Measurements from ENCODE around the gene PTGDR2. TPM values are rescaled to one million over a fixed set of nuclear protein-coding genes. Genes with fewer than 3 reads are reported as not detected.

PTGDR2 gene
- total RNA-seq, 1 experiment from 2014 or later, result not detected

GRCh38 chr11:60874421-60875365 lies 18.9 kb upstream of the PTGDR2 start:
- DNase-seq (ENCODE audit: low read depth), result no peak

DNA sequence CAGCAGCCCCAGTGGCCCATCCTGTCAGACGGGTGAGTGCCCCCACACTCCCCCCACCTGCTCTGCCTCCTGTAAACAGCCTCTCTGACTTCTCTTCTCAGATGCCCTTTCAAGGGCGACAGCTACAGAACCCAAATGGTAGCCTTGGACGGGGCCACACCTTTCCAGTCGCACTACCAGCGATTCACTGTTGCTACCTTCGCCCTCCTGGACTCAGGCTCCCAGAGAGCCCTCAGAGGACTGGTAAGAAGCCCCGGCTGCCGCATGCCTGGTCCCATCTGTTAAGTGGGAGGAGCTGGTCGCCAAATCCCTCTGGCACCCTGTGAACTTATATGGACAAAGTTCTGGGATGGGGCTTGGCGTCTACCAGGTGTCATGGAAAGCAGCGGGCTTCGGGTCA lies 17.8 kb upstream of the PTGDR2 start:
- no peak for DNase-seq (ENCODE audit: low read depth)

- peak; percentile 95 for DNase-seq (ENCODE audit: low read depth)
These were observed 17.3 kb upstream of the PTGDR2 start for GRCh38 chr11:60872961-60873524.

DNA sequence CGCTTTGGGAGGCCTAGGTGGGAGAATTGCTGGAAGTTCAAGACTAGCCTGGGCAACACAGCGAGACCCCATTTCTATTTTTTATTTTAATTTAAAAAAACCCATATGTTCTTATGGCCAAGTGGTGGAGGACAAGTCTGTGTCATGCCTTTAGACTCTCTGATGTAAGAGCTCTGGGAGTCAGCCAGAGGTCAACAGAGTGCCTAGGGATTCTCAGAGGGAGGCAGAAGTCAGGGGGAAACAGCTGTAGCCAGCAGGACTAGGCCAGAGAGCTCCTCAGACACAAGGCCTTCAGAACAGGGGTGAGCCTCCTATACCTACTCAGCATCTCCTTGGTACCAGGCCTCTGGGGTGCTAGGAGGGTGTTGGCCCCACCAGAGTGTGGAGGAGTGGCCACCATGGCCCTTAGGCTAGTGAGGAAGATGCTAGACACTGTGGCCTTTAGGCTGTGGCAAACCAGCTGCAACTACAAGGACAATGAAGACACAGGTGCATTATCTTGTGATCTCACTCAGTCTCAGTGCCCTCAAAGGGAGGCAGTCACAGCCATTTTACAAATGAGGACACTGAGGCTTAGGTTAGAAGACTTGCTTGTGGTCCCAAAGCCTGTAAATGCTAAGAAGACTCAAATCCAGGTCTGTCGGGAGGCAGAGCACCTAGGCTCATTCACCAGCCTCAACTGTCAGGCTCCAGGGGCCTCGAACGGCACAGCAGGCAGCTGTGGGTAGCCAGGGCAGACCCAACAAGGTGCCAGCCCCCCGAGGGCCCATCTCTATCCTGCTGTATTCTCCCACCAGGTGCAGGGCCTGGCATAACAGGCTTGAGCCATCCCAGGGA lies 16.6 kb upstream of the PTGDR2 start:
- peak; percentile 58 for DNase-seq (ENCODE audit: low read depth)

- no peak for DNase-seq (ENCODE audit: low read depth)
These were observed 15.8 kb upstream of the PTGDR2 start for GRCh38 chr11:60871378-60872061.

DNA sequence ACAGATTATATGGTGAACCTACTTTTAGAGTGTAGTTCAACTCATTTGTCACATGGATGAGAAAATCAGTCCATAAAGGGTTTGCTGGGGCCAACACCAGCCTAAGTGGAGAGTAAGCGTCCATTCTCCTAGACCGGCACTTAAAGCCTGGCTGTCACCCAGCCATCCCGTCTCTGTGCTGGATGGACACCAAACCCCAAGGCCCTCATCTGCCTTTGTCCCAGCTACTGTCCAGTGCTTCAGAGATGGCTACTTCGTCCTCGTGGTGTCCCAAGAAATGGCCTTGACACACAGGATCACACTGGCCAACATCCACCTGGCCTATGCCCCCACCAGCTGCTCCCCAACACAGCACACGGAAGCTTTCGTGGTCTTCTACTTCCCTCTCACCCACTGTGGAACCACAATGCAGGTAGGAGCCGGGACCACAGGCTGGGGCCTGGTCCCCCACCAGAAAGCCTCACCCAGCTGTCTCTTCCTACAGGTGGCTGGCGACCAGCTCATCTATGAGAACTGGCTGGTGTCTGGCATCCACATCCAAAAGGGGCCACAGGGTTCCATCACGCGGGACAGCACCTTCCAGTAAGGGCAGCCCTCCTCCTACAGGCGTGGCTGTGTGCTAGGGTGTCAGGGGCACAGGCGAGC lies 15.1 kb upstream of the PTGDR2 start:
- no peak for DNase-seq (ENCODE audit: low read depth)

- no peak for DNase-seq (ENCODE audit: low read depth)
These were observed 14.5 kb upstream of the PTGDR2 start for GRCh38 chr11:60870276-60870675.

DNA sequence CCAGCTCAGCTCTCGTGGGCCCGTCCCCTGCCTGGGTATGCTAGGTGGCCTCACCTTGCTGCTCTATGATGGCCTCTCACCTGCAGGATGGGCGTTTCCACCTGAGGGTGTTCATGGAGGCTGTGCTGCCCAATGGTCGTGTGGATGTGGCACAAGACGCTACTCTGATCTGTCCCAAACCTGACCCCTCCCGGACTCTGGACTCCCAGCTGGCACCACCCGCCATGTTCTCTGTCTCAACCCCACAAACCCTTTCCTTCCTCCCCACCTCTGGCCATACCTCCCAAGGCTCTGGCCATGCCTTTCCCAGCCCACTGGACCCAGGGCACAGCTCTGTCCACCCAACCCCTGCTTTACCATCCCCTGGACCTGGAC lies 13.7 kb upstream of the PTGDR2 start:
- DNase-seq (ENCODE audit: low read depth), result no peak

DNA sequence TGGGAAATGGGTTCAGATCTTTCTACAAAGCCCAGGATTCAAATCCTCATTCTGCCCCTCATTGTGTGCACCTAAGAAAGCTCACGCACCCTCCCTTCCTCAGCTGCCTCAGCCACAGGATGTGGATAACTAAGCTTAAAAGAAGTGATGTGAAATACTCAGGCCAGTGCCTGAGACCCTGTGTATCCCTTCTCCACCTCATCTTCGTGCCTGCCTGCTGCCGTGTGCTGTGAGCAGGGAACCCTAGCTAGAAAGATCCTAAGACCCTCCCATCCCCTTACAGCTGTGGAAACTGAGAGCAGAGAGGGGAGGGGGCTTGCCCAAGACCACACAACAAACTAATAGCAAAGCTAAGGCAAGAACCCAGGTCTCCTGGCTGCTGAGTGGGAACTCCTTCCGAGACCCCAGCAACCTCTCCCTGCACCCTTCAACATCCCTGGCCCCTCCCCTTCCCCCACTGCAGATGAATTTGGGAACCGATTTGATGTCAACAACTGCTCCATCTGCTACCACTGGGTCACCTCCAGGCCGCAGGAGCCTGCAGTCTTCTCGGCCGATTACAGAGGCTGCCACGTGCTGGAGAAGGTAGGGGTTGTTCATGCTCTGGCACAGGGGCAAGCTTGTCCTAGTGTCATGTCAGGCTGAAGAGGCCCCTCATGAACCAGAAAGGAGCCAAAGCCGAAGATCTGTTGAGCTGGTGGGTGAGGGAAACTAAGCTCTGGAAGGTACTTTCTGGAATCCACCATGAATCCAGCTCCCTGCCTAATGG lies 13.1 kb upstream of the PTGDR2 start:
- no peak for DNase-seq (ENCODE audit: low read depth)

GRCh38 chr11:60867871-60868681 lies 12.3 kb upstream of the PTGDR2 start:
- no peak for DNase-seq (ENCODE audit: low read depth)

DNA sequence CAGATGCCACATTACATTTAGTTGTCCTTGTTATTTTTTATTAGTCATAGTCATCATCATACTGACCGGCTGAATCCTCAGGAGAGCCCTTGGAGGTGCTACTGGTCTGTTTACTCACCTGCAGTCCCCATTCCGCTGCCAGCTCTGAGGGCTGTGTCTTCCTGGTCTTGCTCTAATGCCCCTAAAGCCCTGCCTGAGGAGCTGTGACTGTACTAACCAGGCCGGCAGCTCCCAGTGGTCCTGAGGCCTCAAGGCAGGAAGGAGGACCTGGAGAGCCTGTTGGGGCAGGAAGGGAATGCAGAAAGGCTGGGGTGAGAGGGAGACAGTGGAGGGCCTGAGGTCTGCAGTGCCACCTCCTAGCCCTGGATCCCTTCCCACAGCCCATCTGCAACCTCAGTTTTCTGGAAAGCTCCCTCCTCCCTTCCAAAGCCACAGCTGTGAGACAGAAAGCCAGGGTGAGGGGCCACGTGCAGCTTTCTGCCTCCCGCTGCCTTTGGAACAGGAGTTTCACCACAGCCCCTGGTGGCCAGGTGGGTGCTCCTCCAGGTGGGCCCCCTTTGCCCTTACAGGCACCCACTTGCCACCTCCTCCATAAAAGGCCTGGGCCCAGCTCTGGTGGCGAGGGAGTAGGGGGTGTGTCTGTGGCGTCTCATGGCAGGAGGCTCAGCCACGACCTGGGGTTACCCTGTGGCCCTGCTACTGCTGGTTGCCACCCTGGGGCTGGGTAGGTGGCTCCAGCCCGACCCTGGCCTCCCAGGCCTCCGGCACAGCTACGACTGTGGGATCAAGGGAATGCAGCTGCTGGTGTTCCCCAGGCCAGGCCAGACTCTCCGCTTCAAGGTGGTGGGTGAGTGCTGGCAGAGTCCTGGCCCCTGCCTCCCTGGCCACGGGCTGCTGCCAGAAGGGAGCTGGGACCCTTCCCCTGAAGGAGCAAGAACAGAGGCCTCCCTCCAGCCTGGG lies 11.4 kb upstream of the PTGDR2 start, which contains the start of gene ZP1:
Gene ZP1 (plus strand): TSS at position 632 of the 960 bp plus-strand sequence. CDS start 20 bp downstream, at position 652.
- no peak for DNase-seq (ENCODE audit: low read depth)

- no peak for DNase-seq (ENCODE audit: low read depth)
These were observed 9.2 kb upstream of the PTGDR2 start for GRCh38 chr11:60864856-60865513.

GRCh38 chr11:60863550-60864521 lies 8.1 kb upstream of the PTGDR2 start:
- no peak for DNase-seq (ENCODE audit: low read depth)

DNA sequence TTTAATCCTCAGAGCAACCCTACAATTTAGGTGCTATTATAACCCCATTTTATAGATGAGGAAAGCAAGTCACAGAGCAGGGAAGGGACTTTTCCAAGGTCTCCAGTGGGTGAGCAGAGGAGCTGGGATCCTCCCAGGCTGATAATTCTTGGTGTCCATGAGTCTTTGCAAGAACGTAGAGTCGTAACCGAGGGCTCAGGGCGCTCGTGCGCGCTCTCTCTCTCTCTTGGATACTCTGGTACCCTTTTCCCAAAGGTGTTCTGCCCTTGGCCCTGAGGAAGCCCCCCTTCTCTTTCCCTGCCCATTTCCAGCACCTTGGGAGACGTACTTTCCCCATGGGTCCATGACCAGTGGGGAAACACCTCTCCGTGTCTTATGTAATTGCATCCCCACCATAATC lies 6.4 kb upstream of the PTGDR2 start:
- no peak for DNase-seq (ENCODE audit: low read depth)

GRCh38 chr11:60860943-60861342 lies 5.2 kb upstream of the PTGDR2 start:
- DNase-seq (ENCODE audit: low read depth), result no peak

- DNase-seq (ENCODE audit: low read depth), result no peak
These were observed 4.0 kb upstream of the PTGDR2 start for GRCh38 chr11:60859616-60860250.
